ENCODE data around the gene BCL2L1. TPM values are rescaled to one million over a fixed set of nuclear protein-coding genes. Genes with fewer than 3 reads are reported as not detected.

Gene BCL2L1
- total RNA-seq (ENCODE audit: unreplicated experiment): 136 TPM
- long read RNA-seq, transcript BCL2L1-201 (3 exons, 2,610 nt): major isoform, 8 of 47 reads
- long read RNA-seq, partial matches to known transcripts: 0 of 47 reads
- long read RNA-seq, other reads (novel, unspliced or antisense): 37 of 47 reads

DNA sequence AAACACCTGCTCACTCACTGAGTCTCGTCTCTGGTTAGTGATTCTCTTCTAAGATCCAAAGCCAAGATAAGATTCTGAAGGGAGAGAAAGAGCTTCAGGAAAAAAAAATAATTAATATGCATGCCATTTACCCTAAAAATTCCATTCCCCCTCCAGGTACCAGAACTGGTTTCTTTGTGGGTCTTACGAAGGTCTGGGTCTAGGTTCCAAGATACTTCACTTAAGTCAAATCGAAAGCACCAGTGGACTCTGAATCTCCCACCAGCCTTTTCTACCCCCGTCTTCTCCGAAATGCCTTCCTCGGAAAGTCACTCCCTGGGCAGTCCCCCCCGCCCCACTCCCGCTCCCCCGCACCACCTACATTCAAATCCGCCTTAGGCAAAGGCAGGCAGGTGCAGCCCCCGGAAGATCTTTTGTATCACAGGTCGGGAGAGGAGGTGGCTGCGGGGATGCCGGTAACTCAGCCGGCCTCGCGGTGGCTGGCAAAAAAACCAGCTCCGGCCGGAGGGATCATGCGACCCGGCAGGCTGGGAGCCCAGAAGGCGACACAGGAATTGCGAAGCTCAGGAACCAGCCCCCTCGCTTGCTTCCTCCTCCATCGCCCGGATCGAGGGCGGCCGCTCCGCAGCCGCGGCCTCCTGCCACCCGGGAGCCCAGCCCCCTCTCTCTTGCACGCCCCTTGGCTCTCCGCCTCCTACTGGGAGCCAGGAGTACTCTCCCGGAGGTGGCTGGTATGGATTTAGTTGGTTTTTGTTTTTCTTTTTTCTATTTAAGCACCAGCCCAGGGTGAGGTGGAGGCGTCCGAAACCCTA, at the start of gene BCL2L1:
Gene BCL2L1 (minus strand): TSS at position 612 of the 812 bp plus-strand sequence. CDS start 650 bp downstream, outside the sequence.
- peaks cover 4% of the 10 kb centered on the region for H3K36me3 Mint-ChIP-seq (ENCODE audit: unreplicated experiment)
- TF ChIP-seq, protein P1, sequence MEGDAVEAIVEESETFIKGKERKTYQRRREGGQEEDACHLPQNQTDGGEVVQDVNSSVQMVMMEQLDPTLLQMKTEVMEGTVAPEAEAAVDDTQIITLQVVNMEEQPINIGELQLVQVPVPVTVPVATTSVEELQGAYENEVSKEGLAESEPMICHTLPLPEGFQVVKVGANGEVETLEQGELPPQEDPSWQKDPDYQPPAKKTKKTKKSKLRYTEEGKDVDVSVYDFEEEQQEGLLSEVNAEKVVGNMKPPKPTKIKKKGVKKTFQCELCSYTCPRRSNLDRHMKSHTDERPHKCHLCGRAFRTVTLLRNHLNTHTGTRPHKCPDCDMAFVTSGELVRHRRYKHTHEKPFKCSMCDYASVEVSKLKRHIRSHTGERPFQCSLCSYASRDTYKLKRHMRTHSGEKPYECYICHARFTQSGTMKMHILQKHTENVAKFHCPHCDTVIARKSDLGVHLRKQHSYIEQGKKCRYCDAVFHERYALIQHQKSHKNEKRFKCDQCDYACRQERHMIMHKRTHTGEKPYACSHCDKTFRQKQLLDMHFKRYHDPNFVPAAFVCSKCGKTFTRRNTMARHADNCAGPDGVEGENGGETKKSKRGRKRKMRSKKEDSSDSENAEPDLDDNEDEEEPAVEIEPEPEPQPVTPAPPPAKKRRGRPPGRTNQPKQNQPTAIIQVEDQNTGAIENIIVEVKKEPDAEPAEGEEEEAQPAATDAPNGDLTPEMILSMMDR (IDR thresholded peaks at IDR 0.05; ENCODE audit: partially characterized antibody, unreplicated experiment): peak; percentile 96
- peak within 1 kb of the TSS; percentile 90 for H3K4me3 Mint-ChIP-seq (ENCODE audit: unreplicated experiment)
- peak; percentile 98 for DNase-seq
- H3K9me3 Mint-ChIP-seq (ENCODE audit: unreplicated experiment): peaks cover 22% of the 10 kb centered on the region
- peak within 1 kb of the TSS; percentile 99 for H3K27ac Mint-ChIP-seq (ENCODE audit: unreplicated experiment)
- peaks cover 44% of the 10 kb centered on the region for H3K4me1 Mint-ChIP-seq (ENCODE audit: low read depth, unreplicated experiment)
- H3K27me3 Mint-ChIP-seq (ENCODE audit: unreplicated experiment): peaks cover 10% of the 10 kb centered on the region

DNA sequence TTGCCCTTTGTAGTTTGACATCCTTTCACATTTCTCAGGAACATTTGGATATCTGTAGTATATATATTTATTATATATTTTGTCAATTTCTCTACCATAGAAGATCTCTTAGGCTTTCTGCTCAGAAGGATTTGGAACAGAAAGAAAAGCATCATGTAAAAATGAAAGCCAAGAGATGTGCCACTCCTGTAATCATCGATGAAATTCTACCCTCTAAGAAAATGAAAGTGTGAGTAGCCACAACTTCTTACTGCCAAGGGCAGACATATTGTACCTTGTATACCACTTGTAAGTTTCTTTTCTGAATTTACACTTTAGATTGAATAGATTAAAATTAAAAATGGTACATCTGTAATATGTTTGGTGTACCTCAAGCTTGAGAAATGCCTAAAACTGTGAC, 47.6 kb upstream of the BCL2L1 start:
- TF ChIP-seq, protein P1 (IDR thresholded peaks at IDR 0.05; ENCODE audit: partially characterized antibody, unreplicated experiment): no peak
- H3K4me3 Mint-ChIP-seq (ENCODE audit: unreplicated experiment): no peak overlapping the region
- no peaks in the 10 kb centered on the region for H3K4me1 Mint-ChIP-seq (ENCODE audit: low read depth, unreplicated experiment)
- no peaks in the 10 kb centered on the region for H3K9me3 Mint-ChIP-seq (ENCODE audit: unreplicated experiment)
- no peak overlapping the region for H3K27ac Mint-ChIP-seq (ENCODE audit: unreplicated experiment)
- DNase-seq: no peak
- H3K27me3 Mint-ChIP-seq (ENCODE audit: unreplicated experiment): no peaks in the 10 kb centered on the region
- no peaks in the 10 kb centered on the region for H3K36me3 Mint-ChIP-seq (ENCODE audit: unreplicated experiment)

DNA sequence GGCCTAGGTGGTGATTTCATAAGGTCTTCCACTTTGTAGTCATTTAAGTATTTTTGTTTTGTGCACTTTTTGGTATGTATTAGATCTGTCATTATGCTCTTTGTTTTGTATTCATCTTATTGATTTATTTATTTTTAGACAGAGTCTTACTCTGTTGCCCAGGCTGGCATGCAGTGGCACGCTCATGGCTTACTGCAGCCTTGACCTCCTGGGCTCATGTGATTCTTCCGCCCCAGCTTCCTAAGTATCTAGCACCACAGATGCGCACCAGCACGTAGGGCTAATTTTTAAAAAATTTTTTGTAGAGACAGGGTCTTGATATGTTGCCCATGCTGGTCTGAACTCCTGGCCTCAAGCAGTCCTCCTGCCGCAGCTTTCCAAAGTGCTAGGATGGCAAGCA, 47.0 kb upstream of the BCL2L1 start:
- Mint-ChIP-seq H3K4me3 (ENCODE audit: unreplicated experiment) (no peak overlapping the region), H3K9me3 (ENCODE audit: unreplicated experiment) (no peaks in the 10 kb centered on the region), H3K27me3 (ENCODE audit: unreplicated experiment) (no peaks in the 10 kb centered on the region), H3K36me3 (ENCODE audit: unreplicated experiment) (no peaks in the 10 kb centered on the region), H3K4me1 (ENCODE audit: low read depth, unreplicated experiment) (no peaks in the 10 kb centered on the region), H3K27ac (ENCODE audit: unreplicated experiment) (no peak overlapping the region)
- no peak for DNase-seq
- TF ChIP-seq, protein P1 (IDR thresholded peaks at IDR 0.05; ENCODE audit: partially characterized antibody, unreplicated experiment): no peak

DNA sequence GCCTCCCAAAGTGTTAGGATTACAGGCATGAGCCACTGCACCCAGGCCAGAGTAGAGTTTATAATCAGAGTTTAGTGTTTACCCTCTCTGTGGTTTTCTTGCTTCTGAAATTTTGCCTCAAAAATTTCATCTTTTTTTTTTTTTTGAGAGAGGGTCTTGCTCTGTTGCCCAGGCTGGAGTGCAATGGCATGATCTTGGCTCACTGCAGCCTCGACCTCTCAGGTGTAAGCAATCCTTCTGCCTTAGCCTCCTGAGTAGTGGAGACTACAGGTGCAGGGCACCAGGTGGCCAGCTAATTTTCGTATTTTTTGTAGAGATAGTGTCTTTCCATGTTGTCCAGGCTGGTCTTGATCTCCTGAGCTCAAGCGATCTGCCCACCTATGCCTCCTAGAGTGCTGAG, 45.1 kb upstream of the BCL2L1 start:
- TF ChIP-seq, protein P1 (IDR thresholded peaks at IDR 0.05; ENCODE audit: partially characterized antibody, unreplicated experiment): no peak
- Mint-ChIP-seq H3K36me3 (ENCODE audit: unreplicated experiment) (no peaks in the 10 kb centered on the region), H3K4me1 (ENCODE audit: low read depth, unreplicated experiment) (no peaks in the 10 kb centered on the region), H3K4me3 (ENCODE audit: unreplicated experiment) (no peak overlapping the region), H3K27ac (ENCODE audit: unreplicated experiment) (no peak overlapping the region), H3K27me3 (ENCODE audit: unreplicated experiment) (no peaks in the 10 kb centered on the region), H3K9me3 (ENCODE audit: unreplicated experiment) (no peaks in the 10 kb centered on the region)
- no peak for DNase-seq

All from glutamatergic neuron (in vitro differentiated cells).